ENCODE data around the gene SLC4A2. TPM values are rescaled to one million over a fixed set of nuclear protein-coding genes. Genes with fewer than 3 reads are reported as not detected.
A peak's percentile ranks its signal among the peaks of the same experiment; 100 is the strongest.

The SLC4A2 gene
- total RNA-seq, 1 experiment from 2014 or later: 164 TPM

DNA sequence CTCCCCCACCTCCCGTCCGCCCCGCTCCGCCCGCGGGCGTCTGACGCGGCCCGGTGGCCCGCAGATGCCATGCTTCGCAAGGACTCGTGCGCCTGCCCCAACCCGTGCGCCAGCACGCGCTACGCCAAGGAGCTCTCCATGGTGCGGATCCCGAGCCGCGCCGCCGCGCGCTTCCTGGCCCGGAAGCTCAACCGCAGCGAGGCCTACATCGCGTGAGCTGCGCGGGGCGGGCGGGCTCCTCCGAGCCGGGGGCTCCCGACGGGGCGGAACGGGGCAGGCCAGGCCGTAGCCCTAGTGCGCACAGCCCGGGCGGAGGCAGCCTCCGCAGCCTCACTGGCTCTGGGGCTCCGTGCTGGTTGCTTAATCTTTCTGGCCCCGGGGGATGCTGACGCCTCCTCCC is 8.3 kb upstream of the SLC4A2 start (continued):
- TF ChIP-seq, protein P1, sequence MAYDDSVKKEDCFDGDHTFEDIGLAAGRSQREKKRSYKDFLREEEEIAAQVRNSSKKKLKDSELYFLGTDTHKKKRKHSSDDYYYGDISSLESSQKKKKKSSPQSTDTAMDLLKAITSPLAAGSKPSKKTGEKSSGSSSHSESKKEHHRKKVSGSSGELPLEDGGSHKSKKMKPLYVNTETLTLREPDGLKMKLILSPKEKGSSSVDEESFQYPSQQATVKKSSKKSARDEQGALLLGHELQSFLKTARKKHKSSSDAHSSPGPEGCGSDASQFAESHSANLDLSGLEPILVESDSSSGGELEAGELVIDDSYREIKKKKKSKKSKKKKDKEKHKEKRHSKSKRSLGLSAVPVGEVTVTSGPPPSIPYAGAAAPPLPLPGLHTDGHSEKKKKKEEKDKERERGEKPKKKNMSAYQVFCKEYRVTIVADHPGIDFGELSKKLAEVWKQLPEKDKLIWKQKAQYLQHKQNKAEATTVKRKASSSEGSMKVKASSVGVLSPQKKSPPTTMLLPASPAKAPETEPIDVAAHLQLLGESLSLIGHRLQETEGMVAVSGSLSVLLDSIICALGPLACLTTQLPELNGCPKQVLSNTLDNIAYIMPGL (CRISPR knock-in tag; IDR thresholded peaks at IDR 0.05): peak; percentile 70; the same call in 1 of the 2 replicates
- TF ChIP-seq TCF7 (CRISPR knock-in tag; IDR thresholded peaks at IDR 0.05; ENCODE audit: low read depth) (peak; percentile 96), SP1 (CRISPR knock-in tag; conservative IDR thresholded peaks at IDR 0.05) (peak; percentile 88), HMGA2 (CRISPR knock-in tag; IDR thresholded peaks at IDR 0.05) (no peak), CREM (CRISPR knock-in tag; IDR thresholded peaks at IDR 0.05) (peak; percentile 80; the same call in 1 of the 2 replicates), KAT7 (CRISPR knock-in tag; IDR thresholded peaks at IDR 0.05; ENCODE audit: borderline replicate concordance) (peak; percentile 99), ZNF121 (CRISPR knock-in tag; IDR thresholded peaks at IDR 0.05) (no peak; the same call in 1 of the 2 replicates), NR1H2 (CRISPR knock-in tag; IDR thresholded peaks at IDR 0.05) (peak; percentile 79; the same call in 1 of the 2 replicates), GRHL2 (CRISPR knock-in tag; IDR thresholded peaks at IDR 0.05; ENCODE audit: insufficient replicate concordance, severe bottlenecking) (no peak), MXD4 (CRISPR knock-in tag; IDR thresholded peaks at IDR 0.05; ENCODE audit: borderline replicate concordance) (no peak), ESRRA (CRISPR knock-in tag; IDR thresholded peaks at IDR 0.05; ENCODE audit: borderline replicate concordance) (peak; percentile 98), ATF1 (CRISPR knock-in tag; IDR thresholded peaks at IDR 0.05) (peak; percentile 93; the same call in 1 of the 2 replicates), ELF4 (CRISPR knock-in tag; IDR thresholded peaks at IDR 0.05; ENCODE audit: low read depth) (peak; percentile 91), RELA (CRISPR knock-in tag; IDR thresholded peaks at IDR 0.05; ENCODE audit: borderline replicate concordance) (peak; percentile 97), ZBTB21 (CRISPR knock-in tag; IDR thresholded peaks at IDR 0.05; ENCODE audit: borderline replicate concordance) (no peak), ZNF317 (CRISPR knock-in tag; IDR thresholded peaks at IDR 0.05; ENCODE audit: borderline replicate concordance, low read depth) (peak; percentile 78), ZNF396 (CRISPR knock-in tag; IDR thresholded peaks at IDR 0.05; ENCODE audit: borderline replicate concordance) (no peak), MYBL2 (CRISPR knock-in tag; IDR thresholded peaks at IDR 0.05) (peak; percentile 95), ZNF219 (CRISPR knock-in tag; IDR thresholded peaks at IDR 0.05; ENCODE audit: borderline replicate concordance) (peak; percentile 95; the same call in 1 of the 2 replicates)
- TF ChIP-seq, protein P2, sequence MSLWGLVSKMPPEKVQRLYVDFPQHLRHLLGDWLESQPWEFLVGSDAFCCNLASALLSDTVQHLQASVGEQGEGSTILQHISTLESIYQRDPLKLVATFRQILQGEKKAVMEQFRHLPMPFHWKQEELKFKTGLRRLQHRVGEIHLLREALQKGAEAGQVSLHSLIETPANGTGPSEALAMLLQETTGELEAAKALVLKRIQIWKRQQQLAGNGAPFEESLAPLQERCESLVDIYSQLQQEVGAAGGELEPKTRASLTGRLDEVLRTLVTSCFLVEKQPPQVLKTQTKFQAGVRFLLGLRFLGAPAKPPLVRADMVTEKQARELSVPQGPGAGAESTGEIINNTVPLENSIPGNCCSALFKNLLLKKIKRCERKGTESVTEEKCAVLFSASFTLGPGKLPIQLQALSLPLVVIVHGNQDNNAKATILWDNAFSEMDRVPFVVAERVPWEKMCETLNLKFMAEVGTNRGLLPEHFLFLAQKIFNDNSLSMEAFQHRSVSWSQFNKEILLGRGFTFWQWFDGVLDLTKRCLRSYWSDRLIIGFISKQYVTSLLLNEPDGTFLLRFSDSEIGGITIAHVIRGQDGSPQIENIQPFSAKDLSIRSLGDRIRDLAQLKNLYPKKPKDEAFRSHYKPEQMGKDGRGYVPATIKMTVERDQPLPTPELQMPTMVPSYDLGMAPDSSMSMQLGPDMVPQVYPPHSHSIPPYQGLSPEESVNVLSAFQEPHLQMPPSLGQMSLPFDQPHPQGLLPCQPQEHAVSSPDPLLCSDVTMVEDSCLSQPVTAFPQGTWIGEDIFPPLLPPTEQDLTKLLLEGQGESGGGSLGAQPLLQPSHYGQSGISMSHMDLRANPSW (CRISPR knock-in tag; conservative IDR thresholded peaks at IDR 0.05; ENCODE audit: low read depth): no peak
- TF ChIP-seq, protein P3, sequence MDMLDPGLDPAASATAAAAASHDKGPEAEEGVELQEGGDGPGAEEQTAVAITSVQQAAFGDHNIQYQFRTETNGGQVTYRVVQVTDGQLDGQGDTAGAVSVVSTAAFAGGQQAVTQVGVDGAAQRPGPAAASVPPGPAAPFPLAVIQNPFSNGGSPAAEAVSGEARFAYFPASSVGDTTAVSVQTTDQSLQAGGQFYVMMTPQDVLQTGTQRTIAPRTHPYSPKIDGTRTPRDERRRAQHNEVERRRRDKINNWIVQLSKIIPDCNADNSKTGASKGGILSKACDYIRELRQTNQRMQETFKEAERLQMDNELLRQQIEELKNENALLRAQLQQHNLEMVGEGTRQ (CRISPR knock-in tag; IDR thresholded peaks at IDR 0.05): no peak; the same call in 1 of the 2 replicates
- TF ChIP-seq, protein P4, sequence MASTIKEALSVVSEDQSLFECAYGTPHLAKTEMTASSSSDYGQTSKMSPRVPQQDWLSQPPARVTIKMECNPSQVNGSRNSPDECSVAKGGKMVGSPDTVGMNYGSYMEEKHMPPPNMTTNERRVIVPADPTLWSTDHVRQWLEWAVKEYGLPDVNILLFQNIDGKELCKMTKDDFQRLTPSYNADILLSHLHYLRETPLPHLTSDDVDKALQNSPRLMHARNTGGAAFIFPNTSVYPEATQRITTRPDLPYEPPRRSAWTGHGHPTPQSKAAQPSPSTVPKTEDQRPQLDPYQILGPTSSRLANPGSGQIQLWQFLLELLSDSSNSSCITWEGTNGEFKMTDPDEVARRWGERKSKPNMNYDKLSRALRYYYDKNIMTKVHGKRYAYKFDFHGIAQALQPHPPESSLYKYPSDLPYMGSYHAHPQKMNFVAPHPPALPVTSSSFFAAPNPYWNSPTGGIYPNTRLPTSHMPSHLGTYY (CRISPR knock-in tag; IDR thresholded peaks at IDR 0.05): no peak
- TF ChIP-seq, protein P5, sequence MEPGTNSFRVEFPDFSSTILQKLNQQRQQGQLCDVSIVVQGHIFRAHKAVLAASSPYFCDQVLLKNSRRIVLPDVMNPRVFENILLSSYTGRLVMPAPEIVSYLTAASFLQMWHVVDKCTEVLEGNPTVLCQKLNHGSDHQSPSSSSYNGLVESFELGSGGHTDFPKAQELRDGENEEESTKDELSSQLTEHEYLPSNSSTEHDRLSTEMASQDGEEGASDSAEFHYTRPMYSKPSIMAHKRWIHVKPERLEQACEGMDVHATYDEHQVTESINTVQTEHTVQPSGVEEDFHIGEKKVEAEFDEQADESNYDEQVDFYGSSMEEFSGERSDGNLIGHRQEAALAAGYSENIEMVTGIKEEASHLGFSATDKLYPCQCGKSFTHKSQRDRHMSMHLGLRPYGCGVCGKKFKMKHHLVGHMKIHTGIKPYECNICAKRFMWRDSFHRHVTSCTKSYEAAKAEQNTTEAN (CRISPR knock-in tag; IDR thresholded peaks at IDR 0.05): peak; percentile 97
- TF ChIP-seq, protein P6, sequence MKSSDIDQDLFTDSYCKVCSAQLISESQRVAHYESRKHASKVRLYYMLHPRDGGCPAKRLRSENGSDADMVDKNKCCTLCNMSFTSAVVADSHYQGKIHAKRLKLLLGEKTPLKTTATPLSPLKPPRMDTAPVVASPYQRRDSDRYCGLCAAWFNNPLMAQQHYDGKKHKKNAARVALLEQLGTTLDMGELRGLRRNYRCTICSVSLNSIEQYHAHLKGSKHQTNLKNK (CRISPR knock-in tag; IDR thresholded peaks at IDR 0.05): no peak
- TF ChIP-seq, protein P7, sequence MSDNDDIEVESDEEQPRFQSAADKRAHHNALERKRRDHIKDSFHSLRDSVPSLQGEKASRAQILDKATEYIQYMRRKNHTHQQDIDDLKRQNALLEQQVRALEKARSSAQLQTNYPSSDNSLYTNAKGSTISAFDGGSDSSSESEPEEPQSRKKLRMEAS (CRISPR knock-in tag; IDR thresholded peaks at IDR 0.05): peak; percentile 99
- TF ChIP-seq, protein P8, sequence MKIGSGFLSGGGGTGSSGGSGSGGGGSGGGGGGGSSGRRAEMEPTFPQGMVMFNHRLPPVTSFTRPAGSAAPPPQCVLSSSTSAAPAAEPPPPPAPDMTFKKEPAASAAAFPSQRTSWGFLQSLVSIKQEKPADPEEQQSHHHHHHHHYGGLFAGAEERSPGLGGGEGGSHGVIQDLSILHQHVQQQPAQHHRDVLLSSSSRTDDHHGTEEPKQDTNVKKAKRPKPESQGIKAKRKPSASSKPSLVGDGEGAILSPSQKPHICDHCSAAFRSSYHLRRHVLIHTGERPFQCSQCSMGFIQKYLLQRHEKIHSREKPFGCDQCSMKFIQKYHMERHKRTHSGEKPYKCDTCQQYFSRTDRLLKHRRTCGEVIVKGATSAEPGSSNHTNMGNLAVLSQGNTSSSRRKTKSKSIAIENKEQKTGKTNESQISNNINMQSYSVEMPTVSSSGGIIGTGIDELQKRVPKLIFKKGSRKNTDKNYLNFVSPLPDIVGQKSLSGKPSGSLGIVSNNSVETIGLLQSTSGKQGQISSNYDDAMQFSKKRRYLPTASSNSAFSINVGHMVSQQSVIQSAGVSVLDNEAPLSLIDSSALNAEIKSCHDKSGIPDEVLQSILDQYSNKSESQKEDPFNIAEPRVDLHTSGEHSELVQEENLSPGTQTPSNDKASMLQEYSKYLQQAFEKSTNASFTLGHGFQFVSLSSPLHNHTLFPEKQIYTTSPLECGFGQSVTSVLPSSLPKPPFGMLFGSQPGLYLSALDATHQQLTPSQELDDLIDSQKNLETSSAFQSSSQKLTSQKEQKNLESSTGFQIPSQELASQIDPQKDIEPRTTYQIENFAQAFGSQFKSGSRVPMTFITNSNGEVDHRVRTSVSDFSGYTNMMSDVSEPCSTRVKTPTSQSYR (CRISPR knock-in tag; IDR thresholded peaks at IDR 0.05): peak; percentile 97
- TF ChIP-seq, protein P9, sequence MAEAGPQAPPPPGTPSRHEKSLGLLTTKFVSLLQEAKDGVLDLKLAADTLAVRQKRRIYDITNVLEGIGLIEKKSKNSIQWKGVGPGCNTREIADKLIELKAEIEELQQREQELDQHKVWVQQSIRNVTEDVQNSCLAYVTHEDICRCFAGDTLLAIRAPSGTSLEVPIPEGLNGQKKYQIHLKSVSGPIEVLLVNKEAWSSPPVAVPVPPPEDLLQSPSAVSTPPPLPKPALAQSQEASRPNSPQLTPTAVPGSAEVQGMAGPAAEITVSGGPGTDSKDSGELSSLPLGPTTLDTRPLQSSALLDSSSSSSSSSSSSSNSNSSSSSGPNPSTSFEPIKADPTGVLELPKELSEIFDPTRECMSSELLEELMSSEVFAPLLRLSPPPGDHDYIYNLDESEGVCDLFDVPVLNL (CRISPR knock-in tag; IDR thresholded peaks at IDR 0.05; ENCODE audit: borderline replicate concordance, low read depth): peak; percentile 94
